Smooth muscle cell of the brain vasculature (primary cell): ENCODE results near the gene COL1A1.

Source experiments
- DNase-seq: peaks from one replicate; pipeline ENCODE4 v3.0.0-alpha.2; 2012; ENCODE audit warnings: low read depth, low spot score

The COL1A1 gene

DNA sequence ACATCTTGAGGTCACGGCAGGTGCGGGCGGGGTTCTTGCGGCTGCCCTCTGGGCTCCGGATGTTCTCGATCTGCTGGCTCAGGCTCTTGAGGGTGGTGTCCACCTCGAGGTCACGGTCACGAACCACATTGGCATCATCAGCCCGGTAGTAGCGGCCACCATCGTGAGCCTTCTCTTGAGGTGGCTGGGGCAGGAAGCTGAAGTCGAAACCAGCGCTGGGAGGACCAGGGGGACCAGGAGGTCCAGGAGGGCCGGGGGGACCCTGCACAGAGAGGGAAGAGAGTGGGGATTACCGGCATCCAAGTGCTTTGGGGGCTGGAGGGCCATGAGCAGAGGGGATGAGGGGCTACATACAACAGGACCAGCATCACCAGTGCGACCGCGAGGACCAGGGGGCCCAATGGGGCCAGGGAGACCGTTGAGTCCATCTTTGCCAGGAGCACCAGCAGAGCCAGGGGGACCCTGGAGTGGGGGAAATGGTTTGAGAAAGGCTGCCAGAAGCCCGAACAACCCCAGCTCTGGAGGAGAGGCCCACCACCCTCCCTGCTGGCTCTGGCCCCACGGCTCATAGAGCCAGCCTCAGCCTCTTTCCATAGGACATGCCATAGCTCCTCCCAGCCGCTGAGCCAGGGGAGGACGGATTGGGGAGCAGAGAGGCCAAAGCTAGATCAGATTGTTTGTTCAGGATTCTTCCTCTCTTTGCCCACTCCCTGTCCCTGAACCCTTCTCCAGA, 14.6 kb downstream of the COL1A1 start:
- DNase-seq, result no peak

DNA sequence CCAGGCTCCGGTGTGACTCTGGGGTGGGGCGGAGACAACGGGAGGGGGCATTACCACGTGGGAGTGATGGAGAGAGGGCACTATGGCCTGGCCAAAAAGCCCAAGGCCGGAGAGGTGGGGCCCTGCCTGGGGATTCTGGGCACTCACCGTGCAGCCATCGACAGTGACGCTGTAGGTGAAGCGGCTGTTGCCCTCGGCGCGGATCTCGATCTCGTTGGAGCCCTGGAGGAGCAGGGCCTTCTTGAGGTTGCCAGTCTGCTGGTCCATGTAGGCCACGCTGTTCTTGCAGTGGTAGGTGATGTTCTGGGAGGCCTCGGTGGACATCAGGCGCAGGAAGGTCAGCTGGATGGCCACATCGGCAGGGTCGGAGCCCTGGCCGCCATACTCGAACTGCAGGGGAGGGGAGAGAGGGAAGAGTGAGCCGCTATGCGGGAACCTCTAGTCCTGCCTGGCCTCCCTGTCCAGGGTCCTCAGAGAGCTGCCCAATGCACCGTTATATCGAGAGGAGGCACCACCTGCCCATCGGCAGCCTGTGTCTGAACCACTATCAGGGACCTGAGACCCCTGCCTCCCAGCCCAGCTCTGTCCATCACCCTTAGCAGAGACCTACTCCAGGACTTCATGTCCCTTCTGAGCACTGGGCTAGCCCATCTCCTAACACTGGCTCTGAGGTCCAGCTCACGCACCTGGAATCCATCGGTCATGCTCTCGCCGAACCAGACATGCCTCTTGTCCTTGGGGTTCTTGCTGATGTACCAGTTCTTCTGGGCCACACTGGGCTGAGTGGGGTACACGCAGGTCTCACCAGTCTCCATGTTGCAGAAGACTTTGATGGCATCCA, 15.6 kb downstream of the COL1A1 start:
- DNase-seq, result no peak

DNA sequence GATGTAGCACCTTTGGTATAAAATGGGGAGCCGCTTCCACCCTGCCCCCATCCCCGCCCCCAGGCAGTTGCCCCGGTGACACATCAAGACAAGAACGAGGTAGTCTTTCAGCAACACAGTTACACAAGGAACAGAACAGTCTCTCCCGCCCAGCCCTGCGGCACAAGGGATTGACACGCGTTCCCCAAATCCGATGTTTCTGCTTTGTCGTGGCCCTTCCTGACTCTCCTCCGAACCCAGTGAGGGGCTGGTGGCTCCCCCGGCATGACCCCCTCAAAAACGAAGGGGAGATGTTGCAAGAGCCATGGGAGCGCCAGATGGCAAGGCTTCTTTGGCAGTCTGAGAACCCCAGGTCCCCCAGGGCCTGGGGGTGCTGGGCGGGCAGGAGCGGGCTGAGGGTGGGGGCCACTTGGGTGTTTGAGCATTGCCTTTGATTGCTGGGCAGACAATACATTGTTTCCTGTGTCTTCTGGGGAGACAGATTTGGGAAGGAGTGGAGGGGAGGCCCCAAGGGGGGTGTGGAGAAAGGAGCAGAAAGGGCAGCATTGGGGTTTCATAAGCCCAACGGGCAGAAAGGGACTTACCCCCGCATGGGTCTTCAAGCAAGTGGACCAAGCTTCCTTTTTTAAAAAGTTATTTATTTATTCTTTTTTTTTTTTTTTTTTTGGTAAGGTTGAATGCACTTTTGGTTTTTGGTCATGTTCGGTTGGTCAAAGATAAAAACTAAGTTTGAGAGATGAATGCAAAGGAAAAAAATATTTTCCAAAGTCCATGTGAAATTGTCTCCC, 16.6 kb downstream of the COL1A1 start:
- DNase-seq, result no peak

DNA sequence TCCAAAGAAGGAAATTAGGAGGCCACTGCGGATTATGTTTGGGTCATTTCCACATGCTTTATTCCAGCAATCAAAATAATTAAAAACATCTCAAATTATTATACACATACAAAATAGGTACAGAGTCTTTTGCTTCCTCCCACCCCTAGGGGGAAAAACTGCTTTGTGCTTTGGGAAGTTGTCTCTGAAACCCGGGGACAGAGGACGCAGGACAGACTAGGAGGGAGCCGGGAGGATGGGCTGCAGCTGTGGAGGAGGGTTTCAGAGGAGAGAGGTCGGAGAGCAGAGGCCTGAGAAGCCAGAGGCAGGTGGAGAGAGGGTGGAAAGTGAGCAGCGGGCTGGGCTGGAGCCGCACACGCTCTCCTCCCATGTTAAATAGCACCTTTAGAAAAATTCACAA, 17.4 kb downstream of the COL1A1 start:
- no peak for DNase-seq

DNA sequence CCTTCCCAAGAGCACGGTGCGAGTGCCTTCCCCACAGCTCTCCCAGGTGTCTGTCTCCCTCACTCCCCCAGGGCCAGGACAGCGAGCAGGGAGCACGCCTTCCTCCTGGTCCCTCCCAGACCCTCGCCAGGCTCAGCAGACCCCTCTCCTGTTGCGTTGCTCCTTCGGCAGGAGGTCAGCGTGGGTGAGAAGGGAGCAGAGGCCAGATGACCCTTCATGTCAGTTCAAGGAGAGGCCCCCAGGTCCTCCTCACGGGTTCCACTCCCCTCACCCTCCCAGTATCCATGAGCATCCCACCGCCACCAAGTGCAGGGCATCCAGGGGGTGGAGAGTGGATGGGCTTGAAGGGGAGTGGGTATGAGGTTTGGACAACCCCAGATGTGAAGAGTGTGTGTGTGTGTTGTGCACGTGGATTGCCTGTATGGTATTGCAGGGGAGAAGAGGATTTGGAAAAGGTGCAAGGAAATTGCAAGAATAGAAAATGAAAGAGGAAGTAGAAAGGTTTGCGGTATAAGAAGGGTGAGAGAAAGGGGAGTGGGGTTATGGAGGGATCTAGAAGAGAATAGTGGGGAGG, 17.9 kb downstream of the COL1A1 start:
- no peak for DNase-seq

DNA sequence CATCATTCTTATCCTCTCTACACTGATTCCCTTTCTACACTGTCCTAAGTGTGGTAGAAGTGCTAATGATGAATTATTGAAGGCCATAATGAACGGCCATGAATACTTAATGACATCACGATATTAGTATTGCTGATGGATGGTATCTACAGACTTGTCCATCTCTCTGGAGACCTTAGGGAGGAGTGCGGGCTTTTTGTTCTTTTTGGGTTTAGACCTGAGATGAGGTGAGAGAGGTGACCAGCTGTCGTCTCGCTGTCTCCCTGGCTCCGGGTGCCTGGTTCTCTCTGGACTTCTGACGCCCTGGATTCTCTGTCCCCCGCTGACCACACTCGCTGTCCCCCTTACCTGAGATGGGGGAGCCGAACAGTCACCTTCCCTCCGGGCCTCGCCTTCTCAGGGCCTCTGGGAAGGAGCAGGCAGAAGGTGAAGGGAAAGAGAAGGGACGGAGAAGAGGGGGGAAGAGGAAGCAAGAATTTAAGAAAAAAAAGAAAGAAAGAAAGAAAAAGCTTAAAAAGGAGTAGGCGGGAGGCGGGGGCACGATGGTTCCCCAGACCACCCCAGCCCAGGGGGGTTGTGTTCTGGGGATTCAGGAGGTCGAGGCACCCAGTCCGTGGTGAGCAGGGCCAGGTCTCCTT, 18.5 kb downstream of the COL1A1 start:
- no peak for DNase-seq

- no peak for DNase-seq
Measured at GRCh38 chr17:50181591-50182560, 19.6 kb downstream of the COL1A1 start.

DNA sequence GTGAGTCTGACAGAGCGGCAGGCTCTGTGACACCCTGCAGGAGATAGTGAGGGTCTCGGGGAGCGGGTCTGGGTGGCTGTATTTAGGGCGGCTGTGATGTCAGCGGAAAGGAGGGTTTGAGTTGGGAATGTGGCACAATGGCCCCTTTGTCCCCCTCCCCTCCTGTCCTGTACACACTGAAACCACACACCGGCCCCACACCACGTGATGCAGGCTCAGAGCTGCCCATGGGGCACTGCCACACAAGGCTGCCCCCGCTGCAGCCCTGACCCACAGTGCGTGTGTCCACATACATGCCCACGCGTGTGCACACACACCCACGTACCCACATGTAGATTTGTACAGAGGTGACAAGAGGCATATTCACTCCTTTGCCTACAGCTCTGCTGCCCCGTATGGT, 20.3 kb downstream of the COL1A1 start:
- no peak for DNase-seq

DNA sequence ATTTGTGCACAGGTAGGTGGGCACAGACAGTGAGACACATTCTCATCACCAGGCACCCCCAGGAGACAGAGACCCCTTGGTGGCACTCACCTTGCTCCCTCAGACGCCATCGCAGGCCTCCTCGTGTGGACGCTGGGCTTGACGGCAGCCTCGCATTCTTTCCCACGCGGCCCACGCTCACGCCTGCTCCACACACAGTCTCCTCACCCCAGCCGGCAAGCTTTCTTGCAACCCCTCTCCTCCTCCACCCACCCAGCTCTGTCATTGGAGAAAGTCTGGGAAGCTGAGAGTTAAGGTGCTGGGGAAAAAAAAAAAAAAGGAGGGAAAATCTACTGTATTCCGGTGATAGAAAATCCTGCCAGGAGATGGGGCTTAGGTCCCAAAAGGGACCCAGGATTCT, 20.8 kb downstream of the COL1A1 start:
- DNase-seq, result no peak

DNA sequence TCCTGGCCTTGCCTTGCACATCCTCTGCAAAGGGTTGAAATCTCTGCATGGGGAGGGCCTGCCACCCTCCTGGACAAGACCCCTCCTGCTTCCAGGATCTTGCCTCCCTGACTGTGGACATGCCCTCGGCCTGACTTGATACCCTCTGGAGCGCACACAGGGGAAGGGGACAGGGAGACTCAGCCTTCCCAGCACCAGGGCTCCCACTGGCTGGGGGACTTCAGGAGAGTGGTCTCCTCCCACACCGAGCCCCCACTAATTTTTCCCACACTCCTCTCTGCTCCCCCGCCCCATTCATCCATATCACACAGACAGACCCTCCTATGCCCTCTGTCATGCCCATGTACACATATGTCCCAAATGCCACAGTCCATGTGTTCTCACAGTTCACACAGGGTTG, 21.3 kb downstream of the COL1A1 start:
- DNase-seq, result no peak

- DNase-seq, result peak; percentile 96
Measured at GRCh38 chr17:50177983-50178834, 23.2 kb downstream of the COL1A1 start.

GRCh38 chr17:50177476-50177875, 24.0 kb downstream of the COL1A1 start:
- no peak for DNase-seq

GRCh38 chr17:50176559-50177357, 24.7 kb downstream of the COL1A1 start:
- no peak for DNase-seq

DNA sequence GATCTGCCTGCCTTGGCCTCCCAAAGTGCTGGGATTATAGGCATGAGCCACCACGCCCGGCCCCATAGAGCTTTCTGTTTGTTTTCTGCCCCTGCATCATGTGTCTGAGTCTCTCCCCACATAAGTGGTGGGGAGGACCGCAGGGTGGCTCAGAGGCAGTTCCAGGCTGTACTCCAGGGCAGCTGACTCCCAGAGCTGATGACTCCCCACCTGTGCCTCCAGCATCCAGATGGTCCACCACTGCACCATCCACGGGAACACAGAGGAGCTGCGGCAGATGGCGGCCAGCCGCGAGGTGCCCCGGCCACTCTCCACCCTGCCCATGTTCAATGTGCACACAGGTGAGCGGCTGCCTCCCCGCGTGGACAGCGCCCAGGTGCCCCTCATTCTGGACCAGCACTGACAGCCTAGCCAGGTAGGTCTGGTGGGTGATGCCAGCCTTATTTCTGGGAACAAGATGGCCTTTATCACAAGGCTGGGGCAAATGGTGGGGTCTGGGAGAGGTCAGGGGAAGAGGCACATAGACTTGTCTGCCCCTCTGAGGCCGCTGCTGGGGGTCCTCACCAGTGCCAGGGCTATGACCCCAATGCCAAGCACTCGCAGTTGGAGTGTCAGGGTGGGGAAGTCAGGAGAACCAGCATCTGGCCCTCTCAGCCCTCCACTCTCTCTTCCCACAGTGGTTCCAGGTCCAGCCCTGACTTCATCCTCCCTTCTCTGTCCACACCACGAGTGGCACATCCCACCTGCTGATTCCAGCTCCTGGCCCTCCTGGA, 26.2 kb downstream of the COL1A1 start:
- no peak for DNase-seq

GRCh38 chr17:50174444-50174843, 27.0 kb downstream of the COL1A1 start:
- no peak for DNase-seq

DNA sequence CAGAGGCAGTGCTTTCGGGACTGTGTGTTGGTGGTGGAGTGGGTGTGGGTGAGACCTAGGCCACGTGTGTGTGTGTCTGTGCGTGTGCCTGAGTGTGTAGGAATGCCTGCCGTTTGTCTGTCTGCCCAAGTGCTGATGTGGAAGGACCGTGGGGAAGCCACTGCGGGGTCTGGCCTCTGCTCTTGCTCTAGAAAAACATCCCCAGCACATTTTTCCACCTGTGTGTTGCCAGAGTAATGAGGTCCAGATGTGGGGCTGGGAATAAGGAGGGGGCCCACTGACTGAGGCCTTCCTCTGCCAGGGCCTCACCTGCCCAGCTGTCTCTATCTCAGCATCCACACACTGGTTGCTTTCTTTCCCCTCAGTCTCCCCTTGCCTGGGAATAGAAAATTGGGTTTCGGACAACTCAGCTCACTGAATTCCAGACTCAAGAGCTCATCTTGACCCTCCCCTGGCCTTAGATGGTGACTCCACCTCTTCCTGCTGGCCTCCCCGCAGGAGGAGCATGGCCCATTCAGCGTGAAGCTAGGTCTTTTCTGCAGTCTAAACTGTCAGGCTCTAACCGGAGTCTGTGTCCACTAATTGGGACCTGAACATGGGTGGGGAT, 28.0 kb downstream of the COL1A1 start:
- no peak for DNase-seq

DNA sequence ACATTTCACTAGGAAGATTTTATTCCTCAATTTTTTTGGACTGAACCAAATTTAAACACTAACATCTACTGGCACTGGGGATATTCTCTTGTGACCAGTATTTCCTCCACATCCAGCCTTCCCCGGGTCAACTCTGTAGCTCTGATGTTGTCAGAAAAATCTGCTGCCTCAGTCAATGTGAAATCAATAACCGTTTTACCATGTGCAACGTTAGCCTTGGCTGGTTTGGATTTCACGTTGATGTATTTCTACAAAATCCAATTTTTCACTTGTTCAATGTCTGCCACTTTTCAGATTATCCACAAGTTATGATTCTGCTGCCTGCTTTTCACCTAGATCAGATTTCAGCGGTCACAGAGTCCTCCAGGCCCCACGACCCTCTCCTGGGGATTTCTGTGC, 28.5 kb downstream of the COL1A1 start:
- no peak for DNase-seq
